Activated T-cell treated with anti-CD3 and anti-CD28 coated beads, Interleukin-2, amount 50 U/mL, for 4 hours (primary cell): ENCODE measurements around the gene KRTAP5-1. TPM values are rescaled to one million over a fixed set of nuclear protein-coding genes. Genes with fewer than 3 reads are reported as not detected.
"Not testable (repeated sequence)": the region's sequence is repeated elsewhere in the genome, so short reads cannot be mapped to it uniquely, and the experiment has no call there.

Source experiments
- ATAC-seq, 2 donors: fragments of 200-7000 bp; cut with Tn5 transposase; one replicate each; pipeline ENCODE4 v1.10.0; 2021
- DNase-seq: peaks from one replicate; pipeline ENCODE4 v3.0.0-alpha.2; 2020
- H3K27me3 Mint-ChIP-seq: one replicate; pipeline ENCODE4 v1.8.0; 2021; ENCODE audit warnings: low read depth, mixed read lengths
- H3K36me3 Mint-ChIP-seq: one replicate; pipeline ENCODE4 v1.8.0; 2022; ENCODE audit warnings: mixed read lengths; ENCODE audit not compliant: insufficient read depth
- H3K4me1 Mint-ChIP-seq: one replicate; pipeline ENCODE4 v1.8.0; 2021; ENCODE audit warnings: low read depth, mixed read lengths
- H3K4me3 Mint-ChIP-seq: one replicate; pipeline ENCODE4 v1.8.0; 2021; ENCODE audit warnings: mild to moderate bottlenecking, moderate library complexity, mixed read lengths
- H3K9me3 Mint-ChIP-seq: one replicate; pipeline ENCODE4 v1.8.0; 2021; ENCODE audit warnings: mixed read lengths
- total RNA-seq, 3 donors: library from RNA; stranded (reverse); gene quantifications; one replicate each; pipeline ENCODE4 v1.2.1, GENCODE V29; 2021

KRTAP5-1 gene
- total RNA-seq, 3 donors from 2014 or later = not detected

DNA sequence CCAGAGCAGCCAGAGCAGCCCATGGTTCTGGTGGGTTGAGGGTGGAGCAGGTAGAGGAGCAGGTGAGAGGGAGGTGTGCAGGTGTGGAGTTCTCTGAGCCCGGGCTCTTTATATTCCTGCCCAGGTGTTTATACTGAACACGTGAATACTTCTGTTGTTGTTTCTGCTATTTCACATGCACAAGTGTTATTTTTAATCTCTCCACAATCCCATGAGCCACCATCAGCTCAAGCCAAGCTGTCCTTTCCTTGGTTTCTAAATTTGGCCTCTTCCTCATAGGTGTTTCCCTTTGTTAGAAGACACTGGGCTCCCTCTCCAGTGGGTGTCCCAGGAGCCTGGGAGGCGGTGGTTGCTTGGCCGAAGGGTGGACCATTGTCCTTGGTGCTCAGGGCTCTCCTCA, 23.3 kb upstream of the KRTAP5-1 start, which contains the start of gene KRTAP5-3:
TSS of gene KRTAP5-3 (minus strand) at position 101 of the 400 bp plus-strand sequence. CDS start at position 23, 78 bp downstream.
- Mint-ChIP-seq H3K27me3 (peaks cover 33% of the 10 kb centered on the region), H3K36me3 (no peaks in the 10 kb centered on the region), H3K4me3 (no peak within 1 kb of the TSS), H3K9me3 (no peaks in the 10 kb centered on the region), H3K4me1 (peaks cover 8% of the 10 kb centered on the region)
- no peak for ATAC-seq
- no peak for DNase-seq

DNA sequence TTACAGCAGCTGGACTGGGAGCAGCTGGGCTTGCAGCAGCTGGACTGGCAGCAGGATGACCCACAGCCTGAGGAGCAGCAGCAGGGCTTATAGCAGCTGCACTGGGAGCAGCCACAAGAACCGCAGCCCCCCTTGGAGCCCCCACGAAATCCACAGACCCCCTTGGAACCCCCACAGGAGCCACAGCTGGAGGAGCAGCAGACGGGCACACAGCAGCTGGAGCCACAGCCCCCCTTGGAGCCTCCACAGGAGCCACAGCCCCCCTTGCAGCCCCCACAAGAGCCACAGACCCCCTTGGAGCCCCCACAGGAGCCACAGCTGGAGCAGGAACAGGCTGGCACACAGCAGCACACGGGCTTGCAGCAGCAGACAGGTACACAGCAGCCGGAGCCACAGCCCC, 22.8 kb upstream of the KRTAP5-1 start:
- not testable (repeated sequence) for H3K9me3 Mint-ChIP-seq, DNase-seq
- H3K27me3 Mint-ChIP-seq = peaks cover 36% of the 10 kb centered on the region

DNA sequence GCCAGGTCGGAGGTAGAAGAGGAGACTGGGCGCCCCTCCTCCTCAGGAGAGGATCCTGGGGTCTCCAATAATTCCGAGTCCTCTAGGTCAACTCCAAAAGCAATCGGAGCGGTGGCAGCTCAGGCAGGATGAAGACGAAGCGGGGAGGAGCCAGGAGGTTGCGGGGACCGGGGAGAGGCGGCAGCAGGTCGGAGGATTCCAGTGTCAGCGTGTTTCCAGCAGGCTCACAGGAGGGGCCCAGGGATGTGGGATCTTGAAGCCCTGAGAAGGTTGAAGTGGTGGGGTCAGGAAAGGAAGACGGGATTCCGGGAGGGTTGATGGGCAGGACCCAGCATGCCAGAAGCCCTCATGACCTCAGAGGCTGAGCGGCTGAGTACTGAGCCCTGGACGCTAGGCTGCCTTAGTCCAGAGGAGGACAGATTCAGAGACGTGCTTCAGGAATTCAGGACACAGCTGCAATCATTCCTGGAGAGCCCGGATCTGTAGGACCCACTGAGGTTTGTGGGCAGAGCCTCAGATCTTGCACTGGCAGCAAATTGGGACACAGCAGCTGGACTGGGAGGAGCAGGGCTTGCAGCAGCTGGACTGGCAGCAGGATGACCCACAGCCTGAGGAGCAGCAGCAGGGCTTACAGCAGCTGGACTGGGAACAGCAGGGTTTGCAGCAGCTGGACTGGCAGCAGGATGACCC, 22.2 kb upstream of the KRTAP5-1 start:
- ATAC-seq, H3K4me3 Mint-ChIP-seq, DNase-seq, H3K9me3 Mint-ChIP-seq, H3K4me1 Mint-ChIP-seq, H3K36me3 Mint-ChIP-seq: not testable (repeated sequence)
- peaks cover 37% of the 10 kb centered on the region for H3K27me3 Mint-ChIP-seq

More for the DNA sequence above, 22.8 kb upstream of the KRTAP5-1 start:
- ATAC-seq, H3K4me1 Mint-ChIP-seq, H3K4me3 Mint-ChIP-seq, H3K36me3 Mint-ChIP-seq: not testable (repeated sequence)

DNA sequence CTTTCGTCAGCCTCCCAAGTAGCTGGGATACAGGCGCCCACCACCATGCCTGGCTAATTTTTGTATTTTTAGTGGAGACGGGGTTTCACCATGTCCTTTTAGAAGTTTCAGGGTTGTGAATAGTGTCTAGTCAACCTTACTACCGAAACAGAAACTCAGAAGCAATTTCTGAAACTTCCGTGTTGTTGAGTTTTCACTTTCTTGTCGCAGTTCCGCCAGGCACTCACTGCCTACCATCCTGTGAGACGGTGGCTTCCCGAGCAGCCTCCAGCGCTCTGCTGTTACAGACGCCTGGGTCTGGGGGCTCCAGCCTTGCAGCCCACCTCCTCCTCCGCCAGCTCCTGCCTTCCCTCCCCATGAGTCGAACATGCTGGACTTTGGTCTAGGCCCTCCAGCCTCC, 20.8 kb upstream of the KRTAP5-1 start:
- not testable (repeated sequence) for H3K36me3 Mint-ChIP-seq
- peak overlapping the region; percentile 37 for H3K4me3 Mint-ChIP-seq
- ATAC-seq = peak; percentile 63 to 72

DNA sequence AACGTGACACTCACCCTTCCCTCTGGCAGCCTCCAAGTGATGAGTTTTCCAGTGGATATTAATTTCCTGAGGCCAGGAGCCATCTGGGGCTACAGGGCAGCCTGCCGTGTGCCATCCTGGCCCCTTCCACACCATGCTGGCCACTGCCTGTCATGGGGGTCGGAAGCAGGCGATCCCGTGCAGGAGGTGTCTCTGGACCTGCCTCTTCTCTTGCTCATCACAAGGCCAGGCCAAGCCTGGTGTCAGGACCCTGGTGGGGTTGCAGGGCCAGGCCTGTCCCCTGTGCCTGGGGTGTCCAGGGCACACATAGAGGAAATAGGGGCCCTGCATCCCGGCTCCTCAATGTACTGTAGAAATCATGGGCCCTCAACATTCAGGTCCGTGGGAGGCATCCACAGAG, 19.6 kb upstream of the KRTAP5-1 start:
- ATAC-seq = no peak
- H3K4me1 Mint-ChIP-seq = peaks cover 8% of the 10 kb centered on the region
- no peak overlapping the region for H3K4me3 Mint-ChIP-seq
- H3K27me3 Mint-ChIP-seq = peaks cover 30% of the 10 kb centered on the region
- no peaks in the 10 kb centered on the region for H3K9me3 Mint-ChIP-seq
- H3K36me3 Mint-ChIP-seq = no peaks in the 10 kb centered on the region
- DNase-seq = no peak

More for the DNA sequence above, 20.8 kb upstream of the KRTAP5-1 start:
- not testable (repeated sequence) for DNase-seq, H3K4me1 Mint-ChIP-seq, H3K9me3 Mint-ChIP-seq
- peaks cover 39% of the 10 kb centered on the region for H3K27me3 Mint-ChIP-seq

- Mint-ChIP-seq H3K9me3 (no peaks in the 10 kb centered on the region), H3K36me3 (no peaks in the 10 kb centered on the region), H3K4me3 (no peak overlapping the region), H3K4me1 (peaks cover 8% of the 10 kb centered on the region), H3K27me3 (peaks cover 33% of the 10 kb centered on the region)
- no peak for DNase-seq
- no peak for ATAC-seq
Measured at GRCh38 chr11:1604181-1604580, 19.1 kb upstream of the KRTAP5-1 start.

GRCh38 chr11:1603629-1604028, 18.5 kb upstream of the KRTAP5-1 start:
- H3K4me1 Mint-ChIP-seq = peaks cover 13% of the 10 kb centered on the region
- no peaks in the 10 kb centered on the region for H3K9me3 Mint-ChIP-seq
- no peaks in the 10 kb centered on the region for H3K36me3 Mint-ChIP-seq
- peaks cover 33% of the 10 kb centered on the region for H3K27me3 Mint-ChIP-seq
- no peak overlapping the region for H3K4me3 Mint-ChIP-seq
- ATAC-seq (no peak), DNase-seq (no peak)

- H3K4me3 Mint-ChIP-seq, DNase-seq, ATAC-seq, H3K9me3 Mint-ChIP-seq, H3K36me3 Mint-ChIP-seq: not testable (repeated sequence)
- H3K27me3 Mint-ChIP-seq = peaks cover 28% of the 10 kb centered on the region
- peaks cover 14% of the 10 kb centered on the region for H3K4me1 Mint-ChIP-seq
Measured at GRCh38 chr11:1601663-1602062, 16.6 kb upstream of the KRTAP5-1 start.

DNA sequence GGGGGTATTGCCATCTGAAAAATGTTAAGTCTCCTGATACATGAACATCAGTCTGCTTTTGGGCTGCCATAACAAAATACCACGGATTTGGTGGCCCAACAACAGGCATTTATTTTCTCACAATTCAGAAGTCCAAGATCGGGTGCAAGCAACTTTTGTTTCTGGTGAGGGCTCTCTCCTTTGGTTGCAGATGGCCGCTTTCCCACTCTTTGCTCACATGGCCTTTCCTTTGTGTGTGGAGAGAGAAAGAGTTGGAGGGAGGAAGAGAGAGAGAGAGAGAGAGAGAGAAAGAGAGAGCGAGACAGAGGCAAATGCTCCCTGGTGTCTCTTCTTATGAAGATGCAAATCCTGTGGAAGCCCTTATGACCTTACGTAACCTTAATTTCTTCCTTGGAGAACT, 15.5 kb upstream of the KRTAP5-1 start:
- H3K4me1 Mint-ChIP-seq = peaks cover 7% of the 10 kb centered on the region
- H3K9me3 Mint-ChIP-seq = no peaks in the 10 kb centered on the region
- DNase-seq = no peak
- no peak for ATAC-seq
- peaks cover 30% of the 10 kb centered on the region for H3K27me3 Mint-ChIP-seq
- H3K36me3 Mint-ChIP-seq = no peaks in the 10 kb centered on the region
- H3K4me3 Mint-ChIP-seq = no peak overlapping the region

DNA sequence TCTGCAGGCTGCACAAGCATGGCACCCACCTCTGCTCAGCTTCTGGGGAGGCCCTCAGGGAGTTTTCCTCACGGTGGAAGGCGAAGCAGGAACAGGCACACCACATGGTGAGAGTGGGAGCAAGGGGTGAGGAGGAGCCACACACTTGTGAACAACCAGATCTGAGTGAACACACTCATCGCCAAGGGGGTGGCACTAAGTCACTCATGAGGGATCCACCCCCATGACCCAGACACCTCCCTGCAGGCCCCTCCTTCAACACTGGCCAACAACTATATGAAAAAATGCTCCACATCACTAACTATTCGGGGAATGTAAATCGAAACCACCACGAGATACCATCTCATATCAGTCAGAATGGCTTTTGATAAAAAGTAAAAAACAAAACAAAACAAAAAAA, 13.7 kb upstream of the KRTAP5-1 start:
- Mint-ChIP-seq H3K9me3 (no peaks in the 10 kb centered on the region), H3K4me1 (peaks cover 11% of the 10 kb centered on the region), H3K27me3 (peaks cover 34% of the 10 kb centered on the region), H3K36me3 (no peaks in the 10 kb centered on the region), H3K4me3 (no peak overlapping the region)
- no peak for DNase-seq
- no peak for ATAC-seq

DNA sequence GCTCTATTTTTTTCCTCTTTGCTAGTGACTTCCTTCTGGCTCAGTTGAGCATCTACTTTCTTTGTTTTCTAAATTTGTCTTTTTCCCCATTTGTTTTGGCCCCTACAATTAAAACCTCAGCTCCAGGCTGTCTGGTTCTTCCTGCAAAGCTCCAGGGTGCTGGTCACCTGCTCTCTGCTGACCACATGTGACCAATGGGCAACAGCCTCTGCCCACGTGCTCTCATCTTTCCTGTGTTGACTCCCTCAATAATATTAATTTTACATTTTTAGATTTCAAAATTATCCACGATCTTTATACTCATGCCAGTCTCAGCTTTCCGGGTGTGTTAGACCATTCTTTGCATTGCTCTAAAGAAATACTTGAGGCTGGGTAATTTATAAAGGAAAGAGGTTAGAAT, 13.3 kb upstream of the KRTAP5-1 start:
- H3K4me3 Mint-ChIP-seq, H3K36me3 Mint-ChIP-seq, DNase-seq, ATAC-seq, H3K9me3 Mint-ChIP-seq: not testable (repeated sequence)
- peaks cover 31% of the 10 kb centered on the region for H3K27me3 Mint-ChIP-seq
- H3K4me1 Mint-ChIP-seq = peaks cover 11% of the 10 kb centered on the region

DNA sequence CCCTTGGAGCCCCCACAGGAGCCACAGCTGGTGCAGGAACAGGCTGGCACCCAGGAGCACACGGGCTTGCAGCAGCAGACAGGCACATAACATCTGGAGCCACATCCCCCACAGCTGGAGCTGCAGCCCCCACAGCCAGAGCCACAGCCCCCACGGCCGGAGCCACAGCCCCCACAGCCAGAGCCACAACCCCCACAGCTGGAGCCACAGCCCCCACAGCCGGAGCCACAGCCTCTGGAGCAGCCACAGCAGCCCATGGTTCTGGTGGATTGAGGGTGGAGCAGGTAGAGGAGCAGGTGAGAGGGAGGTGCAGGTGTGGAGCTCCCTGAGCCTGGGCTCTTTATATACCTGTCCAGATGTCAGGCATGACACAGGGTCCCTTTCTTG, 12.9 kb upstream of the KRTAP5-1 start, which contains the start of gene KRTAP5-2:
TSS of gene KRTAP5-2 (minus strand) at position 301 of the 387 bp plus-strand sequence. CDS start at position 257, 44 bp downstream.
- Mint-ChIP-seq H3K9me3 (no peaks in the 10 kb centered on the region), H3K27me3 (peaks cover 28% of the 10 kb centered on the region), H3K4me1 (peaks cover 11% of the 10 kb centered on the region), H3K4me3 (no peak within 1 kb of the TSS), H3K36me3 (no peaks in the 10 kb centered on the region)
- no peak for DNase-seq
- ATAC-seq = no peak

- H3K27me3 Mint-ChIP-seq = peaks cover 31% of the 10 kb centered on the region
- DNase-seq (no peak), ATAC-seq (no peak)
- H3K36me3 Mint-ChIP-seq = no peaks in the 10 kb centered on the region
- peaks cover 11% of the 10 kb centered on the region for H3K4me1 Mint-ChIP-seq
- H3K4me3 Mint-ChIP-seq = no peak overlapping the region
- H3K9me3 Mint-ChIP-seq = no peaks in the 10 kb centered on the region
Measured at GRCh38 chr11:1597331-1597993, 12.4 kb upstream of the KRTAP5-1 start.

DNA sequence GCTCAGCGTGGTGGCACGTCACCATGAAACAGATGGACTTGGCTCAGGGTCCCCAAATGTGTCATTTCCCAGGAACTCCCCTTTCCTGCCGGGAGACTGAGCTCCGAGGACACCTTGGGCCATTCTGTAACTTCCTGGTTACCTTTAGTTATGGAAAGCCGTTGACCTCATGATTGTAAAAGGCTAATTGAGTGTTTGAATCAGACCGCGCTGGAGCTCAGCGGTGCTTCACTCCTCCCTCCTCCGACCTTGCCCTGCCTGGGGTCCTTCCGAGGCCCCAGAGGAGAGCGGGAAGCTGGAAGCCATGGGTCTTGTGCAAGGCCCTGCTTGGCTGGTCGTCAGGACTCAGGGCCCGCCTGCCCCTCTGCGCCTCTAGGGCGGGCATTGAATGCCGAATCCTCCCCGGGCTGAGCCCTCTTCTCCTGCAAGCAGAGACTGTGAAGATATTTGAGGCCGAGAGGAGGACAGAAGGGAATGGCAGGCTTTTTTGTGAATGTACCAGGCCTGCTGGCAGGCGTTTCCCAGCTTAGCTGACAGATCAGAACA, 11.6 kb upstream of the KRTAP5-1 start:
- H3K4me3 Mint-ChIP-seq, ATAC-seq, H3K36me3 Mint-ChIP-seq, H3K9me3 Mint-ChIP-seq, DNase-seq: not testable (repeated sequence)
- Mint-ChIP-seq H3K27me3 (peaks cover 27% of the 10 kb centered on the region), H3K4me1 (peaks cover 11% of the 10 kb centered on the region)
